GM12873 (cell line): ENCODE measurements around the gene ALDH1A2.

ENCODE experiments used
- CTCF ChIP-seq: IDR thresholded peaks from 2 replicates; pipeline ENCODE4 v1.5.1; 2012; ENCODE audit warnings: low read depth, mild to moderate bottlenecking, moderate library complexity, low read length, control low read depth; ENCODE audit not compliant: insufficient read depth; ENCODE audit errors: missing control alignments

Gene ALDH1A2

GRCh38 chr15:58021332-58022230 is 43.9 kb downstream of the ALDH1A2 start:
- no peak for TF ChIP-seq CTCF

GRCh38 chr15:58019503-58020376 is 45.8 kb downstream of the ALDH1A2 start:
- no peak for TF ChIP-seq CTCF

- TF ChIP-seq CTCF: no peak
These were observed 47.6 kb downstream of the ALDH1A2 start for GRCh38 chr15:58017869-58018268.

GRCh38 chr15:58016581-58017175 is 48.8 kb downstream of the ALDH1A2 start:
- no peak for TF ChIP-seq CTCF

GRCh38 chr15:58015565-58015964 is 49.9 kb downstream of the ALDH1A2 start:
- no peak for TF ChIP-seq CTCF

GRCh38 chr15:58014470-58014869 is 51.0 kb downstream of the ALDH1A2 start:
- no peak for TF ChIP-seq CTCF

- no peak for TF ChIP-seq CTCF
These were observed 51.5 kb downstream of the ALDH1A2 start for GRCh38 chr15:58014040-58014439.
